ENCODE data around the gene KCNH2. TPM values are rescaled to one million over a fixed set of nuclear protein-coding genes. Genes with fewer than 3 reads are reported as not detected.

KCNH2 gene
- total RNA-seq, 1 donor from 2014 or later, result not detected

DNA sequence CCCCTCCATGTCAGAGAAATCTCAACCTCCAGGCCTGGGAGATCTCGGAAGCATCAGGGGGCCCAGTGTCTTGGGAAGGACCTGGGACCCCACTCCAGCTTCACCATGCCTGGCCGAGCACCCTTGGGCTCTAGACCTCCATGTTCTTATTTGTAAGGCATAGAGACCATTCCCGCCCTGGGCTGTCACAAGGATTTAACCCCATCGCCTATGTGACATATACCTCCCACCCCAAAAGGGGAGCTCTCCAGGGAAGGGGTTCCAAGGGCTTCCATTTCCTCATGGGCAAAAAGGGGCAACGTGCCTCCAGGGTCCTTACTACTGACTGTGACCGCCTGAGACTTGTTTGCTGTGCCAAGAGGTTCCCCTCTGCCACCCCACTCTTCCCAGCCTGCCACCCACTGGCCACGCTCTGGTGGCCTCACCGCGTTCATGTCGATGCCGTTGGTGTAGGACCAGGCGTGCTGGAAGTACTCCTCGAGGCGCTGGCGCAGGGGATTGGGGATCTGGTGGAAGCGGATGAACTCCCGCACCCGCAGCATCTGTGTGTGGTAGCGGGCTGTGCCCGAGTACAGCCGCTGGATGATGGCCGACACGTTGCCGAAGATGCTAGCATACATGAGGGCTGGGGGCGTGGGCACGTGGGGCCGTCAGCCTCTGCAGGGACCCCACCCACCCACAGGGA lies 27.5 kb downstream of the KCNH2 start:
- DNase-seq (ENCODE audit: extremely low read depth, low read depth, low spot score), result no peak

DNA sequence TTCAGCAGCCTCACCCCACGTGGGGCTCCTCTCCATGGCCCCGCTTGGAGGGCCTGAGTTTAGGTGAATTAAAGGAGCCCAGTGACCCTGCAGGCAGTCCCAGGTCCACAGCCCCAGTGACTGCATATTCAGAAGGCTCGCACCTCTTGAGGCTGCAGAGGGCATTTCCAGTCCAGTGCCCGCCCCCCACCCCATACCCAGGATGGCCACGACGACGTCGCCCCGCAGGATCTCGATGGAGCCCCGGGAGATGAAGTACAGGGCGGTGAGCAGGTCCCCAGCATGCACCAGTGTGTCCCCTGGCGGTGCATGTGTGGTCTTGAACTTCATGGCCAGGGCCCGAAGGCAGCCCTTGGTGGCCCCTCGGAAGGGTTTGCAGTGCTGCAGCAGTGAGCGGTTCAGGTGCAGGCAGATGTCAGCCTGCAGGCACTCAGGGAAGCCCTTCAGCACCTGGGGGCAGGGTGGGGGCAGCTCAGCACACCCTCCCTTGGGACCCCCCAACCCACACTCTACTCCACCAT lies 28.1 kb downstream of the KCNH2 start:
- DNase-seq (ENCODE audit: extremely low read depth, low read depth, low spot score), result no peak

DNA sequence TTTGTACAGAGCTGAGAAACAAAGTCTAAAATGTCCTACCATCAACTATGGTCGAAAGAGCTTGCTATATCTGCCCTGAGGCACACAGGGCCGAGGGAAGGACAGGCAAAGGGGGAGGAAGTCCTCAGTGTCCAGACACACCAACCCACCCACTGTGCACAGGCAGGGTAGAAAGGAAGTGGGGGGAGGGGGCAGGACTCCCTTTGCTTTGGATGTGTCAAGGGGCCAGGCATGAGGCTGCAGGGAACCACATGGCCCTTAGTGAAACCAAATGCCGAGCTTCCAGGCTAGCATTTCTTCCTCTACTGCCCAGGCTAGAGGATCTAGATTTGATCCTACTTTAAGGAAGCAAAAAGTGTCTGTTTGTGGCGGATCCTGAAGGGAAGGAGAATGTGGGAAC lies 28.6 kb downstream of the KCNH2 start:
- DNase-seq (ENCODE audit: extremely low read depth, low read depth, low spot score), result no peak

DNA sequence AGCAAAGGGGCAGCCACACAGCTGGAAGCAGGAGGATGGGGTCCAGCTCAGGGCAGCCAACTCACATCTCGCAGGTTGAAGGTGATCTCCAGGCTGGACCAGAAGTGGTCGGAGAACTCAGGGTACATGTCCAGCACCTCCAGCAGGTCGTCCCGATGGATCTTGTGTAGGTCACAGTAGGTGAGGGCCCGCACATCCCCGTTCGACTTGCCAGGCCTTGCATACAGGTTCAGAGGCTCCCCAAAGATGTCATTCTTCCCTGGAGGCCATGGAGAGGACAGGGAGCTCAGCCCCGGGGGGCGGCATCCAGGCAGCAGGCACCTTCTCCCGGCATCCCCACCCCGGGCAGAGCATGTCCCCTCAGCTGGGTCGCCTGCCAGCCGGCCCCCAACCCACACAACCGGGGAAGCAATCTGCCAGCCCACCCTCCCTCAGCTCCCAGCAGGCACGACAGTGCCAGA lies 29.3 kb downstream of the KCNH2 start:
- DNase-seq (ENCODE audit: extremely low read depth, low read depth, low spot score), result no peak

DNA sequence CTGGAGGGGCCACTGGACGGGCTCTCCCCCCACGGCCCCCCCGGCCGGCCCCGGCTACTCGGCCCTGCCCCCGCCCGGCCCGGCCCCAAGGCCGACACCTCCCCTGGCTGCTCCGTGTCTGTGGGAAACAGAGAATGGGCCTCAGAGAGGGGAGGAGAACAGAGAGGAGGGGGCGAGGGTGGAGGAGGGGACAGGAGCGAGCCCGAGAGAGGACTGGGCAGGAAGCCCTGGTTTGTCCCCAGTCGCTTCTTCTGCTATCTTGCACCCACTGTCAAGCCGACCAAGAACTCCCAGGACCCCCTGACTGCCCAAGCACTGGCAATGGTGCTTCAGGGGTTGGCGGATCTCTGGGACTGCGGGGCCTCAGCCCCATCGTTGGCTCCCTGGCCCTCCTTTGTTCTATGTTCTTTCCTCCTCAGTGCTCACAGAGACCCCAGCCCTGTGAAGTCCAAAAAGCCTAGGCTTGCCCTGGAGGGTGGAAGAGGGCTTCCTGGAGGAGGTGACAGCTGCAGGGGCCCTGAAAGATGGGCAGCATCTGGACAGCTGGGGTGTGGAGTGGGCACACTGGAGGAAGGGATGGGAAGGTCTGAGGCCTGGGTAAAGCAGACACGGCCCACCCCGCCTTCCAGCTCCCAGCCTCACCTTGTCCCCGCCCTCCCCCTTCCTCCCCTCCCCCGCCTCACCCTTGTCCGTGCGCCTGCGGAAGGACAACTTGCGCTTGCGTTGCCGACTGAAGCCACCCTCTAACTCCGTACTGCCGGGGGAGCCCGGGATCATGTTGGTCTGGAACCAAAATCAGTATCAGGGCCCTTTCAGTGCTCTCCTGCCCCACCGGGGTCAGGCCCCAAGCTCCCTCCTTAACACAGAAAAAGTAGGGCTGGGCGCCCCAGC lies 30.1 kb downstream of the KCNH2 start:
- DNase-seq (ENCODE audit: extremely low read depth, low read depth, low spot score), result no peak

DNA sequence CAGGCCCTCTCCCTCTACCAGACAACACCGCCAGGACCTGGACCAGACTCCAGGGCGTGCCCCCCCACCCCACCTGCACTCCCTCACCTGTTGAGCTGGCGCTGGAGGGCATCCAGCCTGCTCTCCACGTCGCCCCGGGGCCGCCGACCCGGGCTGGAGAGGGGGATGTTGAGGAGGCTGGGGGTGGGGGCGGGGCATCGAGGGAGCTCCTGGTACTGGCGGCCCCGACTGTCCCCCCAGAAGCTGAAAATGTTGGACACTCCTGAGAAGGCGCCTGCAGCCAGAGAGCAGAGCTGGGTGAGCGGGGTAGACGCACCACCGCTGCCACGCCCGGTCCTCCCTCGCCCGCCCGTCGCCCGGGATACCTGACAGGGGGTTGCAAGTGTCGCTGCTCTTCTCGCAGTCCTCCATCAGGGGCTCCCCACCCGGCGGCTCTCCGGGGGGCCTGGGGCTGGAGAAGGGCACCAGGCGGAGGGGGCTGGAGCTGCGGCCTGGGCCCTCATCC lies 30.8 kb downstream of the KCNH2 start:
- no peak for DNase-seq (ENCODE audit: extremely low read depth, low read depth, low spot score)

DNA sequence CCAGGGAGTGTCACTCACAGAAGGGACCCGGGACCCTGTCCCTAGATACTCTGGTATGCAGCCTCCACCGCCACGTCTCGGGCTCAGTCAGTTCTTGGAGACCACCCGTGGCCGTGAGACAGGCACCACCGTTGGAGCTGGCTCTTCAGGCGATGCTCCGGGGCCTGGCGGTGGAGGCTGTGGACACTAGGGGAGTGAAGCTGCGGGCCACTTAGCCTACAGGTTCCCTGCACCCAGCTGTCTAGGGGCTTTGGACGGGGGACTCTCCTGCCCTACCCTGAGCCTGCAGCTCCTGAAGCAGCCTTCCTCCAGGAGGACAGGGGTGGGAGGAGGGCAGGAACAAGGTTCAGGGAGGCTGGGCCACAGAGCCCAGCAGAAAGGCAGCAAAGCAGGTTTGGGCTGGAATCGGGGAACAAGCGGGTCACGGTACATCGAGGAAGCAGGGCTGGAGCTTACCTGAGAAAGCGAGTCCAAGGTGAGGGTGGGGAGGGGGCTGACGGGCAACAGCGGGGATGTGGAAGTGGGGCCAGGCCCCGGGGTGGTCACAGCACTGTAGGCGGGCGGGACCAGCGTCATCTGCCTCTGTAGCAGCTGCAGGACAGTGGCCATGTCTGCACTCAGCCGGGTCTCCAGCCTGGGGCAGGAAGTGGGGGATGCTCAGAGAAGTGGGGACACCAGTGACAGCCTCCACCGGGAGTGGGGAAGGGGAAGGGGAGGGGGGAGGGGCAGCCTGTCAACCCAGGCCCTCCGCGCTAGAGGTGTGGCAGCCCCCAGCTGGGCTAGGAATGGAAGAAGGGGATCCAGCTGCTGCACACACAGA lies 31.5 kb downstream of the KCNH2 start:
- DNase-seq (ENCODE audit: extremely low read depth, low read depth, low spot score), result no peak

DNA sequence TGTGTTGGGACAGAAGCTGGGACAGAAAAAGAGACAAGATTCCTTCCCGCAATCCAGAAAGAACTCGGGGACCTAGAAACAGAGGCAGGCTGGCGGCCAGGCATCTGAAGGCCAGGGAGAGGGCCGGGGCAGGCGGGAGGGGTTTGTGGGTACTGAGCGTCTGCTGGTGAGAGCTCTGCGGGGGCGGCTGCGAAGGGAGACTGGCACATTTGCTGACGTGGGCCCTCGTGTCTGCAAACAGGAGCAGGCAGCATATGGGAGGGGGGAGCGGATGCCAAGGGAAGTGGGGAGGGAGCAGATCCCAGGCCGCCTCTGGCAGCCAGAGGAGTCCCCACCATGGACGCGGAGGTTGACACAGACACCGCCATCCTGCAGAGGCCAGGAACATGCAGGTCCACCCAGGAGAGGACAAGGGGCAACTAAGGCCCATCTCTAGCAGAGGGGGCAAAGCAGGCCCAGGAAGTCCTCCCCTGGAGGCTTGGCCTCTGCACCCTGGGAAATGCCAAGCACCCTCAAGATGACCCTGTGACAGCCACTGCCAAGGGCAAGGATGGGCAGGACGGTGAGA lies 32.2 kb downstream of the KCNH2 start:
- DNase-seq (ENCODE audit: extremely low read depth, low read depth, low spot score), result no peak

DNA sequence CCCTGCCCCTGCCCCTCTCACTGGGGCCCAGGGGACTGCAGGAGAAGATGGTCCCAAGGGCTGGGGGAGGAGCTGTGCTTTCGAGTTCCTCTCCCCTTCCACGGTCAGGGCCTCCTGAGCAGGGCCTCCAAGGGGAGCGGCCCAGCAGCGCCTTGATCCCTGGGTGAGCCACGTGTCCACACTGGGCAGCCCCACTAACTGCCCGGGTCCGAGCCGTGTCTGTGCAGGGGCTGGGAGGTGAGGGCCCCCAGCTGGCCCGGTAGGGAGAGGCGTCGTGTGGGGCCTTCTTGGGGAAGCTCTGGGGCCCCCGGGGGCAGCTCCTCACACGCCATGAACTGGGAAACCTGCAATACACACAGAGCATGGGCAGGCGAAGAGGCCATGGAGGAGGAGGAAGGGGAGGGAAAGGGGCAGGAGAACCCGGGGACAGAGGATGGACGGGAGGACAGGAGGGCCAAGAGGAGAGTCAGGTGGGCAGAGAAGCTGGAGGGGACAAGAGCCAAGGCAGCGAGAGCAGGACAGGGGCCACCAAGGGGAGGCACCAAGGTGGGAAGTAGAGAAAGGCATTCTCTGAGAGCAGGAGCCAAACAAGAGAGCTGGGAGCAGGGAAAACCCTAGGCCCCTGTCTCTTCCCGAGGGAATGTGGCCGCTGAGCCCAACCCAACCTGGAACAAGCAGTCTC lies 32.8 kb downstream of the KCNH2 start:
- no peak for DNase-seq (ENCODE audit: extremely low read depth, low read depth, low spot score)

DNA sequence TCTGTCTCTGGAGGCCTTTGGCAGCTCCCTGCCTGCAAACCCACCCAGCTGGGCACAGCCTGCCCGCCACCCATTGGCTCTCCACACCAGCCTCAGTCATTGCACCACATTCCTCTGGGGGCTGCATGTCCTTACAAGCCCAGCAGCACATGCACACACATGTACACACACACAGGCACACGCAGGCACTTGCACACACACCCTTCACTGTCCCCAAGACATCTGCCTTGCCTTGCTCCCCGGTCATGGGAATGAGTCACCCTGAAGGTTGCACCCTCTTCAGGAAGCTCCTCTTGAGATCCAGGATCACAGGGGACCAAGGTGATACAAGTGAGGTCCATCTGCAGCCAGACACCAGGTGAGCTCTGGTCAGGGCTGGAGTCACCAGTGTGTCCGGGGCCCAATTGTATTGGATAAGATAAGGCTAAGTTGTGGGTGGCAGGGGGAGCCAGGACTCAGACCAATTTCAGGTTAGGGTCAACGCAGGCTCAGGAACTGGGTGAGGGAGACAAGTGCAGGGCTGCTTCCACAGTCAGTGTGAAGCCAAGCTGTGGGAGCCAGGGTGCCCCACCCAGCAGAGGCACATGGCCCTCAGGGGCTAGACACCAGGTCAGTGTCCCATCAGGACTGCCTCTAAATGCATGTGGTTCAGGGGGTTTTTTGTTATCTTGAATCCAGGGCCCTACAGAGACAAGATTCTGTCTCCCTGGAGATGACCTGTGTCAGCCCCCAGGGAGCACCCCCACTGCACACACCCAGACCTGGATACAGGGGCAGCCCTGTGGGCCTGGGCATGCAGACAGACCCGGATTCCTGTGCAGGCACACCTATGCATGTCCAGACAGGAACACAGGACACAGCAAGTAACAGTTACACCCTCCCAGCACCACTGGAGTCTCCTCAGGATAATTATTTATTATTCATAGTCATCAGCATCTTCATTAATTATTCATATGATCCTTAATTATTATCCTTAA lies 33.8 kb downstream of the KCNH2 start:
- no peak for DNase-seq (ENCODE audit: extremely low read depth, low read depth, low spot score)

DNA sequence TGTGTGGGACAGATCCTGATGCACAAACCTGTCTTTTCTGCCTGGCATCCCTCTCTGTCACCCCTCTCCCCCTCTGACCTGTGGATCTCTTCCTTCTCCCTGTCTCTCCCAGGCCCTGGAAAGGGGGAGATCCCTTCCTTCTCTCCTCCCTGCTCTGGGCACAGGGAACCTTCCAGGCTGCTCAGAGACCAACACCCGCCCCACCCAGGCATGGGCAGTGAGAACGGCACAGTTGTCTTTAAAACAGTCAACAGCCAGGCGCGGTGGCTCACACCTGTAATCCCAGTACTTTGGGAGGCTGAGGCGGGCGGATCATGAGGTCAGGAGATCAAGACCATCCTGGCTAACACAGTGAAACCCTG lies 34.7 kb downstream of the KCNH2 start:
- DNase-seq (ENCODE audit: extremely low read depth, low read depth, low spot score), result no peak

DNA sequence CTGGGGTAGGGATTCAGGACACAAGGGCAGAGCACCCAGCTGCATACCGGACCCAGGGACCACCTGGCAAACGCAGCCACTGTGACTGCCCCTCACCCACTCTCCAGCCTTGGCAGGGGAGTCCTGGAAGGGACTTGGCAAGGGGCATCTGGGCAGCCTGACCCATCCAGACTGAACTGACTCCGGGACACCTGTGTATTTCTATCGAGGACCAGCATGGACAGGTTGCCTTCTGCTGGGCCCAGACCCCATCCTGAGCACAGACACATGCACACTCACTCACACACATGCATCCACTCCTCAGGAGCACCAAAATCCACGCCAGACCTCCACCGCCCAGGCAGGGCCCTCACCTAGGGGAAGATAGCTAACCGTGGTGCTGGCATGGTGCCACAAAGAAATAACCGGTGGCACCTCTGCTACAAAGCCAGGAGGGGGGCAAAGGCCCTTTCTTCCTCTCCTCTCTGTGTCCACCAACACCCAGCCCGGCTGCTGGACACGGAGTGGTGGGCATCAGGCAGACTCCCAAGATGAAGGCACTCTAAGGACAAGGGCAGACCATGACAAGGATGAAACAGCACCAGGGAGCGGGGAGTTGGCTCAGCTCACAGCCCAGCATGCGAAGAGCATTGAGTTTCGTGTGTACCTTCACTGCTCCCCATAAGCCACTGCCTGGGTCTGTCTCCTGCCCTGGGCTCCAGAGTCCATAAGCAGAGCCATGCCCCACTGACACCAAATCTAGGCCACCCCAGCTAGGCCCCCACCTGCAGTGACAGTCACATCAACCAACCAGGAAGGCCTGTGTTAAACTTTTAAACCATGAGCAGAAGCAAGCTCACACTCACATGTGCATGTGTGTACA lies 35.3 kb downstream of the KCNH2 start:
- DNase-seq (ENCODE audit: extremely low read depth, low read depth, low spot score), result no peak

DNA sequence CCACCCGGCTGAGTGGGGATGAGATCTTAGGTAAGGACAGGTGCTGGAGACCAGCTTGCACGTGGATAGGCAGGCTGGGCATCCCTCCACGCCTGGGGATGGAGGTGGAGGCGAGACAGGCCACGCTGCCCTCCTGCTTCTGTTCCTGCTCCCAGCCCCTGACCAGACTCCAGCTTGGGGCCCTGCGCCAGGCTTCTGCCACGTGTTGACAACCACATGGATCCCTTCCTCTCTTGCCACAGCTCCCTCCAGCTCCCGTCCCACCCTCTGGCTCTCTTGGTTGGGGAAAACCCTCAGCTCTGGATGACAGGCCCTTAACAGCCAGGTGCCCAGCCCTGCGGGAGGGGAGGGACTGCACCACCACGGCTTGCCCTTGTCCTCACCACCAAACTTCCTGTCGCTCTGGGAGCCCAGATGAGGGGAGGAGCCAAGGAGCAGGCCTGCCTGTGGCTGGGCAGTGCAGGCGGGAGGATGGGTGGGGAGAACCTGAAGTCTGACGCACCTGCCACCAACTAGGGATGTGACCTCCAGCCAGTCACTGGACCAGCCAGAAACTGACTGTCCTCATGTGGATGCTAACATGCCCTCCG lies 36.0 kb downstream of the KCNH2 start:
- DNase-seq (ENCODE audit: extremely low read depth, low read depth, low spot score), result no peak

DNA sequence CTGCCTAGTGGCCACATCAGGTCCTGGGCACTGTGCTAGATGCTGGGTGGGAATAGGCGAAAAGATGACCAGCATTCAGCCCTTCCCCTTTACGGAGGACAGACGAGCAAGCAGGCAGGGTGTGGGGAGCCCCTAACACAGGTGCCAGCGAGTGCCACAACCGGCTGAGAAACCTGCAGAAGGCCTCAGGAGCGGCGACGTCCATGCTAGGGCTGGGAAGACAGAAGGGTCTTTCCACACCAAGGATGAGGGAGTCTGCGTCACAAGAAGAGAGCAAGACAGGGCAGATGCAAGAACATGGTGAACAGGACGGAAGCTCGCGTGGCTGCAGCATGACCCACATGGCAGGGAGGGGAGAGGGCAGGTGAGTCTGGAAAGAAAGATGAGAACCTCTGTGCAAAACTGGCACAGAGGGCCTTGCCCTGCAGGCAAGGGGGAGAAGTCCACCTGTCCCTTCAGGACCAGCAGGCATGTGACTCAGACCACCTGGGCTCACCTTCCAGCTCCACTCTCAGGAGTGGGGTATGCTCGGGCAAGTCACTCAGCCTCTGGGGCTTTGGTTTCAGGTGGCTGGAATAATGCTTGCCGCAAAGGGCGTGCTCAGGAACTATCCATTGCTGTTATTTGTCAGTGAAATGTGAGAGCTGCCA lies 36.6 kb downstream of the KCNH2 start:
- DNase-seq (ENCODE audit: extremely low read depth, low read depth, low spot score), result no peak

DNA sequence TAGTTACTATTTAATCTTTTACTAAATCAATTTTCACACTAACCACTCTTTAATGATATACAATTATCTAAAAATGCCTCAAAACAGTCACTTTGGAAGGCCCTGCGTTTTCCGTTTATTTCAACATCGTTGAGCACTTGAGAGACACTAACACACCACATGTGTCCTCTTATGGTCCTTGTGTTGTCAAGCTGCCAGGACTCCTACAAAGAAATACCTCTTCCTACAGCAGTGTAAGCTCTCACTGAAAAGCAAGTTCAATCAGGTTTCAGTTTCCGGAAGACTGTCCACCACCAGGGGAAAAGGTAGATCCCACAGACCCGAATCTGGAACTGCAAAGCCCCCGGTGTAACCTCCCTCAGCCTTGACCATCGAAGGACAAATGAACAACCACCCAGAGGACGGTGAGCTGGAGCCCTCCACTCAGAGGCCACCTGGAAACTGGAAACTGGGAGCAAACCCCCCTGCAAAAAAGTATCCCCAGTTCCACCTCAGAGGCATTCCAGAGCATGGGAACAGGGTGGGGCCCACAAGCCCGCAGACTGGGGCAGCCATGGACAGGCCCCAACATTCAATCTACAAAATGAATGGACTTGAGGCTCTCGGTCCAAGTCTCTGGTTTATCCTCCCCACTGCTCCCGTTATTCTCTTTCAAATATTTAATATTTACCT lies 37.6 kb downstream of the KCNH2 start:
- DNase-seq (ENCODE audit: extremely low read depth, low read depth, low spot score), result no peak

DNA sequence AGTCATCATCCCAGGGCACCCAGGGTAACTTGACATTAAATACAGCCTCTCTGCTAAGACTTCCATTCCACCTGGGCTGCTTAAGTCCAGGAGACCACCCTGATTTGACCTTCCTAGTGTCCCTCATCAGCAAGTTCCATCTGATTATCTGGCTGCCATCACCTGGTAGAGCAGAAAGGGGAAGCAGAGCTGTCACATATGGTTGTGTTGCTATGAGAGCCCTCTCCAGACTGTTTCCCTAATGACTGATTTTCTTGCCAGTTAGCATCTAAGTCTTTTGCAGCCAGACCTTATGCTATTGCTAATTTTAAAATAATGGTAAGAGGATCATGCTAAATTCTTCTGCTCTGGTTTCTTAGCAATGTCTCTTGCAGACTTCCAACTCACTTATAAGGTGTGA lies 38.7 kb downstream of the KCNH2 start:
- no peak for DNase-seq (ENCODE audit: extremely low read depth, low read depth, low spot score)

Data from glomerular endothelial cell (primary cell).